Inflammatory macrophage treated with lipopolysaccharide for 1 hour (primary cell): ENCODE data around the gene C6orf58.

Source experiments
- DNase-seq, 2 donors: peaks; one replicate each; pipeline ENCODE4 v3.0.0-alpha.2; 2020 to 2022

Gene C6orf58

GRCh38 chr6:127576874-127577273, at the start of gene C6orf58:
C6orf58 (plus strand) TSS chr6:127577174; CDS start chr6:127577186, 12 bp downstream.
- DNase-seq, result no peak

GRCh38 chr6:127533011-127533410, 44.0 kb upstream of the C6orf58 start:
- DNase-seq, result peak; percentile 43 to 76

GRCh38 chr6:127533736-127534135, 43.2 kb upstream of the C6orf58 start:
- DNase-seq, result peak; percentile 46 to 59

GRCh38 chr6:127538750-127539264, 38.2 kb upstream of the C6orf58 start:
- no peak for DNase-seq

GRCh38 chr6:127539272-127539671, 37.7 kb upstream of the C6orf58 start:
- DNase-seq, result peak; percentile 38 to 39

- peak in 1 of 2 donors; percentile 16 for DNase-seq
Observed at GRCh38 chr6:127547215-127547614, 29.8 kb upstream of the C6orf58 start.

GRCh38 chr6:127547904-127548649, 28.9 kb upstream of the C6orf58 start:
- no peak for DNase-seq

GRCh38 chr6:127550403-127550802, 26.6 kb upstream of the C6orf58 start:
- DNase-seq, result no peak

- no peak for DNase-seq
Observed at GRCh38 chr6:127554435-127555006, 22.5 kb upstream of the C6orf58 start.

GRCh38 chr6:127561660-127562059, 15.3 kb upstream of the C6orf58 start:
- no peak for DNase-seq

- DNase-seq, result no peak
Observed at GRCh38 chr6:127564761-127565160, 12.2 kb upstream of the C6orf58 start.

GRCh38 chr6:127566119-127566518, 10.9 kb upstream of the C6orf58 start:
- no peak for DNase-seq

GRCh38 chr6:127566651-127567050, 10.3 kb upstream of the C6orf58 start:
- no peak for DNase-seq

- DNase-seq, result no peak
Observed at GRCh38 chr6:127567476-127567875, 9.5 kb upstream of the C6orf58 start.

- DNase-seq, result peak; percentile 26 to 46
Observed at GRCh38 chr6:127570739-127571389, 6.1 kb upstream of the C6orf58 start.

- DNase-seq, result no peak
Observed at GRCh38 chr6:127578900-127579299, 1.9 kb downstream of the C6orf58 start.

GRCh38 chr6:127581576-127581975, 4.6 kb downstream of the C6orf58 start:
- DNase-seq, result no peak

- no peak for DNase-seq
Observed at GRCh38 chr6:127582777-127583462, 5.9 kb downstream of the C6orf58 start.

GRCh38 chr6:127585123-127585522, 8.1 kb downstream of the C6orf58 start:
- no peak for DNase-seq

- no peak for DNase-seq
Observed at GRCh38 chr6:127586372-127586771, 9.4 kb downstream of the C6orf58 start.

GRCh38 chr6:127587875-127588274, 10.9 kb downstream of the C6orf58 start:
- DNase-seq, result no peak

- DNase-seq, result no peak
Observed at GRCh38 chr6:127589135-127589534, 12.2 kb downstream of the C6orf58 start.

- no peak for DNase-seq
Observed at GRCh38 chr6:127590344-127590743, 13.4 kb downstream of the C6orf58 start.
